ES-I3 (cell line): ENCODE measurements around the gene PANK2.
"Not testable (repeated sequence)": the region's sequence is repeated elsewhere in the genome, so short reads cannot be mapped to it uniquely, and the experiment has no call there.

Experiments
- H3K36me3 ChIP-seq: 2 replicates; pipeline ENCODE4 v1.6.1; 2013; ENCODE audit warnings: mild to moderate bottlenecking, low read length, control low read depth, moderate library complexity; ENCODE audit not compliant: insufficient read depth
- H3K4me1 ChIP-seq: 2 replicates; pipeline ENCODE4 v1.6.1; 2013; ENCODE audit warnings: mild to moderate bottlenecking, control low read depth, low read length; ENCODE audit not compliant: insufficient read depth
- H3K9ac ChIP-seq: 2 replicates; pipeline ENCODE4 v1.6.1; 2013; ENCODE audit warnings: low read depth, mild to moderate bottlenecking, low read length, moderate library complexity
- H3K9me3 ChIP-seq: 2 replicates; pipeline ENCODE4 v1.6.1; 2013; ENCODE audit warnings: mild to moderate bottlenecking, low read length, moderate library complexity; ENCODE audit not compliant: control insufficient read depth, insufficient read depth

The PANK2 gene

GRCh38 chr20:3901706-3902440 is 12.7 kb downstream of the PANK2 start:
- peaks cover 11% of the 10 kb centered on the region for H3K4me1 ChIP-seq
- no peak overlapping the region for H3K9ac ChIP-seq
- H3K36me3 ChIP-seq, result no peaks in the 10 kb centered on the region
- H3K9me3 ChIP-seq, result no peaks in the 10 kb centered on the region

GRCh38 chr20:3902446-3902845 is 13.3 kb downstream of the PANK2 start:
- Histone ChIP-seq H3K36me3 (no peaks in the 10 kb centered on the region), H3K4me1 (peaks cover 8% of the 10 kb centered on the region), H3K9me3 (no peaks in the 10 kb centered on the region), H3K9ac (no peak overlapping the region)

GRCh38 chr20:3904224-3904623 is 15.0 kb downstream of the PANK2 start:
- Histone ChIP-seq H3K9ac (no peak overlapping the region), H3K9me3 (no peaks in the 10 kb centered on the region), H3K4me1 (peaks cover 8% of the 10 kb centered on the region; the same call in 1 of the 2 replicates), H3K36me3 (peaks cover under 1% of the 10 kb centered on the region; the same call in 1 of the 2 replicates)

- Histone ChIP-seq H3K9ac (no peak overlapping the region), H3K9me3 (no peaks in the 10 kb centered on the region), H3K36me3 (peaks cover 4% of the 10 kb centered on the region), H3K4me1 (peaks cover 7% of the 10 kb centered on the region; the same call in 1 of the 2 replicates)
Observed at GRCh38 chr20:3904857-3905256, 15.7 kb downstream of the PANK2 start.

- not testable (repeated sequence) for H3K4me1 ChIP-seq, H3K9ac ChIP-seq, H3K9me3 ChIP-seq
- H3K36me3 ChIP-seq, result peaks cover 21% of the 10 kb centered on the region
Observed at GRCh38 chr20:3906744-3907721, 17.8 kb downstream of the PANK2 start.

- no peaks in the 10 kb centered on the region for H3K9me3 ChIP-seq
- H3K4me1 ChIP-seq, result no peaks in the 10 kb centered on the region
- H3K9ac ChIP-seq, result no peak overlapping the region
- peaks cover 36% of the 10 kb centered on the region for H3K36me3 ChIP-seq
Observed at GRCh38 chr20:3908667-3909066, 19.5 kb downstream of the PANK2 start.

- Histone ChIP-seq H3K36me3 (peaks cover 36% of the 10 kb centered on the region), H3K9me3 (no peaks in the 10 kb centered on the region), H3K4me1 (no peaks in the 10 kb centered on the region), H3K9ac (no peak overlapping the region)
Observed at GRCh38 chr20:3909952-3910366, 20.8 kb downstream of the PANK2 start.

- peaks cover 36% of the 10 kb centered on the region for H3K36me3 ChIP-seq
- H3K9me3 ChIP-seq, result no peaks in the 10 kb centered on the region
- no peaks in the 10 kb centered on the region for H3K4me1 ChIP-seq
- no peak overlapping the region for H3K9ac ChIP-seq
Observed at GRCh38 chr20:3910853-3911252, 21.7 kb downstream of the PANK2 start.

GRCh38 chr20:3911956-3912355 is 22.8 kb downstream of the PANK2 start:
- Histone ChIP-seq H3K36me3 (peaks cover 38% of the 10 kb centered on the region), H3K9me3 (no peaks in the 10 kb centered on the region), H3K4me1 (no peaks in the 10 kb centered on the region), H3K9ac (no peak overlapping the region)

GRCh38 chr20:3914446-3914845 is 25.3 kb downstream of the PANK2 start:
- H3K4me1 ChIP-seq, result no peaks in the 10 kb centered on the region
- peaks cover 46% of the 10 kb centered on the region for H3K36me3 ChIP-seq
- no peaks in the 10 kb centered on the region for H3K9me3 ChIP-seq
- no peak overlapping the region for H3K9ac ChIP-seq

- peaks cover 36% of the 10 kb centered on the region for H3K36me3 ChIP-seq
- H3K9ac ChIP-seq, result no peak overlapping the region
- no peaks in the 10 kb centered on the region for H3K4me1 ChIP-seq
- H3K9me3 ChIP-seq, result no peaks in the 10 kb centered on the region
Observed at GRCh38 chr20:3915691-3916090, 26.5 kb downstream of the PANK2 start.

GRCh38 chr20:3916364-3916763 is 27.2 kb downstream of the PANK2 start:
- no peaks in the 10 kb centered on the region for H3K4me1 ChIP-seq
- H3K9ac ChIP-seq, result no peak overlapping the region
- no peaks in the 10 kb centered on the region for H3K9me3 ChIP-seq
- peaks cover 31% of the 10 kb centered on the region for H3K36me3 ChIP-seq

- Histone ChIP-seq H3K4me1 (no peaks in the 10 kb centered on the region), H3K9ac (no peak overlapping the region), H3K9me3 (no peaks in the 10 kb centered on the region), H3K36me3 (peaks cover 22% of the 10 kb centered on the region; the same call in 1 of the 2 replicates)
Observed at GRCh38 chr20:3919352-3919751, 30.2 kb downstream of the PANK2 start.

- H3K4me1 ChIP-seq, result peaks cover 5% of the 10 kb centered on the region; the same call in 1 of the 2 replicates
- H3K36me3 ChIP-seq, result peaks cover 18% of the 10 kb centered on the region; the same call in 1 of the 2 replicates
- no peak overlapping the region for H3K9ac ChIP-seq
- no peaks in the 10 kb centered on the region for H3K9me3 ChIP-seq
Observed at GRCh38 chr20:3922223-3922982, 33.2 kb downstream of the PANK2 start.
